ENCODE results near the gene FBXO27. TPM values are rescaled to one million over a fixed set of nuclear protein-coding genes. Genes with fewer than 3 reads are reported as not detected.

FBXO27 gene
- total and polyA plus RNA-seq, 2 experiments from 2014 or later = 6.2 to 13.7 TPM

DNA sequence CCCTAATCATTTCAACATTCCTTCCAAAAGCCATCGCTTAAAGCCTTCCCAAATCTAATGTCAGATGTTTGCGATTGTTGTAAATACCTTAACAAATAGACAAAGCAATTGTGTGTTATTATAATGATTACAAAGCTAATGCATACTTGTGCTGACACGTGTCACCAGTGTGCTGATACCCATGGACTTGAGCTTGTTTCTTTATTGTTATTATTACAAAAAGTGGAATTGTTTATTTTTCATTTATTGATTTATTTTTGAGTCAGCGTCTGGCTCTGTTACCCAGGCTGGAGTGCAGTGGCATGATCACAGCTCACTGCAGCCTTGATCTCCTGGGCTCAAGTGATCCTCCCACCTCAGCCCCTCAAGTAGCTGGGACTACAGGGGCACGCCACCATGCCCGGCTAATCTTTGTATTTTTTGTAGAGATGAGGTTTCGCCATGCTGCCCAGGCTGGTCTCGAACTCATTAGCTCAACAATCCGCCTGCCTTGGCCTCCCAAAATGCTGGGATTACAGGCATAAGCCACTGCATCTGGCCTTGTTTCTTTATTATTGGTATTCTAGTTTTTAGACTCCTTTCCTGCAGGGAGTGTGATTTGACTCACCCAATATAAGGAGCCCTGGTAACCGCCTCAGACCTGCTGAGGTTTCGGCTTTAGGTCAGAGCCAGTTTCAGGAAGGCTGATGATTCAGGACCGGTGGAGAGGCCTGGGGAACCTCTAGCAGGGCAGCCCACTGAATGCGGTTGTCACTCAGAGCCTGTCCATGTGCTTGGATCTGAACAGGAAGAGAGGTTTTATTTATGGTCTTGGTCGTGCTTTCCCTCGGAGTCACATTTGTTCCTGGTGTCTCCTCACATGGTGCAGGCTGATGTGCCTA, 54.7 kb downstream of the FBXO27 start:
- peaks cover 11% of the 10 kb centered on the region for H3K4me1 Mint-ChIP-seq

DNA sequence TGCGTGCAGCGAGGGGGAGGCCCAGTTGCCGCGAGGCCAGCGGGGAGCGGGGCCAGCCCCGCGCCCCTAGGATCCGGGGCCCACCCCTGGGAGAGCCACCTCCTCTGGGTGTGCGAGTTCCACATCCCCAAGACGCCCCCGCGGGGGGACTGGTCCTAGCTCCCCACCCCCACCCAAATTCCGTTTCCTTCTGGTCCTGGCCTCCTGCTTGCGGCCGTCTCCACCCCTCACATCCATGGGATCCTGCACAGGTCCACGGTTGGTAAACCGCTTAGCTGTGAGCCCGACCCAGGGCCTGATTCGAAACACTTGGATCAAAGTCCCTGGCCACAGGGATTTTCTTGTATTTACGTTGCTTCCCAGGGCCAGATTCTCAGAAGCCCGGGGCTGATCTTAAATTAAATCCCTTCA, 56.5 kb downstream of the FBXO27 start:
- Mint-ChIP-seq H3K27ac (peak overlapping the region; percentile 89; the same call in 1 of the 2 replicates), H3K9me3 (peaks cover 18% of the 10 kb centered on the region), H3K4me1 (peaks cover 11% of the 10 kb centered on the region), H3K4me3 (peak overlapping the region; percentile 92), H3K36me3 (ENCODE audit: low read depth) (peaks cover 16% of the 10 kb centered on the region), H3K27me3 (ENCODE audit: insufficient read depth, low read depth, poor library complexity) (peaks cover 13% of the 10 kb centered on the region)
- peak overlapping the region; percentile 77 for H3K4me2 ChIP-seq
- H3K4me1 ChIP-seq (ENCODE audit: insufficient read depth) = peaks cover 9% of the 10 kb centered on the region
- DNase-seq (ENCODE audit: low spot score) = peak; percentile 59
- H3K4me3 ChIP-seq = peak overlapping the region; percentile 54
- no peaks in the 10 kb centered on the region for H3K36me3 ChIP-seq (ENCODE audit: insufficient read depth)
- no peak for TF ChIP-seq CREB1 (CRISPR knock-in tag; IDR thresholded peaks at IDR 0.05; ENCODE audit: low read depth)
- TF ChIP-seq NANOG (IDR thresholded peaks at IDR 0.05; ENCODE audit: borderline replicate concordance) = no peak
- TF ChIP-seq, protein P1, sequence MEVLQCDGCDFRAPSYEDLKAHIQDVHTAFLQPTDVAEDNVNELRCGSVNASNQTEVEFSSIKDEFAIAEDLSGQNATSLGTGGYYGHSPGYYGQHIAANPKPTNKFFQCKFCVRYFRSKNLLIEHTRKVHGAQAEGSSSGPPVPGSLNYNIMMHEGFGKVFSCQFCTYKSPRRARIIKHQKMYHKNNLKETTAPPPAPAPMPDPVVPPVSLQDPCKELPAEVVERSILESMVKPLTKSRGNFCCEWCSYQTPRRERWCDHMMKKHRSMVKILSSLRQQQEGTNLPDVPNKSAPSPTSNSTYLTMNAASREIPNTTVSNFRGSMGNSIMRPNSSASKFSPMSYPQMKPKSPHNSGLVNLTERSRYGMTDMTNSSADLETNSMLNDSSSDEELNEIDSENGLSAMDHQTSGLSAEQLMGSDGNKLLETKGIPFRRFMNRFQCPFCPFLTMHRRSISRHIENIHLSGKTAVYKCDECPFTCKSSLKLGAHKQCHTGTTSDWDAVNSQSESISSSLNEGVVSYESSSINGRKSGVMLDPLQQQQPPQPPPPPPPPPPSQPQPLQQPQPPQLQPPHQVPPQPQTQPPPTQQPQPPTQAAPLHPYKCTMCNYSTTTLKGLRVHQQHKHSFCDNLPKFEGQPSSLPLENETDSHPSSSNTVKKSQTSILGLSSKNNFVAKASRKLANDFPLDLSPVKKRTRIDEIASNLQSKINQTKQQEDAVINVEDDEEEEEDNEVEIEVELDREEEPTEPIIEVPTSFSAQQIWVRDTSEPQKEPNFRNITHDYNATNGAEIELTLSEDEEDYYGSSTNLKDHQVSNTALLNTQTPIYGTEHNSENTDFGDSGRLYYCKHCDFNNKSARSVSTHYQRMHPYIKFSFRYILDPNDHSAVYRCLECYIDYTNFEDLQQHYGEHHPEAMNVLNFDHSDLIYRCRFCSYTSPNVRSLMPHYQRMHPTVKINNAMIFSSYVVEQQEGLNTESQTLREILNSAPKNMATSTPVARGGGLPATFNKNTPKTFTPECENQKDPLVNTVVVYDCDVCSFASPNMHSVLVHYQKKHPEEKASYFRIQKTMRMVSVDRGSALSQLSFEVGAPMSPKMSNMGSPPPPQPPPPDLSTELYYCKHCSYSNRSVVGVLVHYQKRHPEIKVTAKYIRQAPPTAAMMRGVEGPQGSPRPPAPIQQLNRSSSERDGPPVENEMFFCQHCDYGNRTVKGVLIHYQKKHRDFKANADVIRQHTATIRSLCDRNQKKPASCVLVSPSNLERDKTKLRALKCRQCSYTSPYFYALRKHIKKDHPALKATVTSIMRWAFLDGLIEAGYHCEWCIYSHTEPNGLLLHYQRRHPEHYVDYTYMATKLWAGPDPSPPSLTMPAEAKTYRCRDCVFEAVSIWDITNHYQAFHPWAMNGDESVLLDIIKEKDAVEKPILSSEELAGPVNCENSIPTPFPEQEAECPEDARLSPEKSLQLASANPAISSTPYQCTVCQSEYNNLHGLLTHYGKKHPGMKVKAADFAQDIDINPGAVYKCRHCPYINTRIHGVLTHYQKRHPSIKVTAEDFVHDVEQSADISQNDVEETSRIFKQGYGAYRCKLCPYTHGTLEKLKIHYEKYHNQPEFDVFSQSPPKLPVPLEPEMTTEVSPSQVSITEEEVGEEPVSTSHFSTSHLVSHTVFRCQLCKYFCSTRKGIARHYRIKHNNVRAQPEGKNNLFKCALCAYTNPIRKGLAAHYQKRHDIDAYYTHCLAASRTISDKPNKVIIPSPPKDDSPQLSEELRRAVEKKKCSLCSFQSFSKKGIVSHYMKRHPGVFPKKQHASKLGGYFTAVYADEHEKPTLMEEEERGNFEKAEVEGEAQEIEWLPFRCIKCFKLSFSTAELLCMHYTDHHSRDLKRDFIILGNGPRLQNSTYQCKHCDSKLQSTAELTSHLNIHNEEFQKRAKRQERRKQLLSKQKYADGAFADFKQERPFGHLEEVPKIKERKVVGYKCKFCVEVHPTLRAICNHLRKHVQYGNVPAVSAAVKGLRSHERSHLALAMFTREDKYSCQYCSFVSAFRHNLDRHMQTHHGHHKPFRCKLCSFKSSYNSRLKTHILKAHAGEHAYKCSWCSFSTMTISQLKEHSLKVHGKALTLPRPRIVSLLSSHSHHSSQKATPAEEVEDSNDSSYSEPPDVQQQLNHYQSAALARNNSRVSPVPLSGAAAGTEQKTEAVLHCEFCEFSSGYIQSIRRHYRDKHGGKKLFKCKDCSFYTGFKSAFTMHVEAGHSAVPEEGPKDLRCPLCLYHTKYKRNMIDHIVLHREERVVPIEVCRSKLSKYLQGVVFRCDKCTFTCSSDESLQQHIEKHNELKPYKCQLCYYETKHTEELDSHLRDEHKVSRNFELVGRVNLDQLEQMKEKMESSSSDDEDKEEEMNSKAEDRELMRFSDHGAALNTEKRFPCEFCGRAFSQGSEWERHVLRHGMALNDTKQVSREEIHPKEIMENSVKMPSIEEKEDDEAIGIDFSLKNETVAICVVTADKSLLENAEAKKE (CRISPR knock-in tag; IDR thresholded peaks at IDR 0.05) = no peak
- TF ChIP-seq EZH2 (IDR thresholded peaks at IDR 0.05; ENCODE audit: low read depth, unreplicated experiment) = peak; percentile 5
- TF ChIP-seq STAT1 (IDR thresholded peaks at IDR 0.05; ENCODE audit: unreplicated experiment) = no peak
- H3F3A ChIP-seq (replicated peaks; ENCODE audit: low read depth) = 0 out of 2 replicates have a peak, but pooled peaks cover 5% of the 10 kb centered on the region
- H4K20me1 ChIP-seq (replicated peaks; ENCODE audit: insufficient read depth) = no peaks in the 10 kb centered on the region
- H3K27me3 ChIP-seq (ENCODE audit: insufficient read depth) = no peaks in the 10 kb centered on the region
- peak overlapping the region; percentile 87 for H2AFZ ChIP-seq
- H3K9me2 ChIP-seq (ENCODE audit: insufficient read depth) = no peaks in the 10 kb centered on the region; the same call in 1 of the 2 replicates
- peak overlapping the region; percentile 81; the same call in 1 of the 2 replicates for H3K27ac ChIP-seq (ENCODE audit: low read depth)
- ATAC-seq = peak; percentile 59
- peaks cover 17% of the 10 kb centered on the region for H3K79me2 ChIP-seq (replicated peaks; ENCODE audit: insufficient read depth)

More for the DNA sequence above, 54.7 kb downstream of the FBXO27 start:
- H3K4me3 ChIP-seq = no peak overlapping the region
- ATAC-seq (no peak), DNase-seq (ENCODE audit: low spot score) (no peak)
- no peaks in the 10 kb centered on the region for H4K20me1 ChIP-seq (replicated peaks; ENCODE audit: insufficient read depth)
- H3F3A ChIP-seq (replicated peaks; ENCODE audit: low read depth) = 0 out of 2 replicates have a peak, but pooled peaks cover 5% of the 10 kb centered on the region
- no peaks in the 10 kb centered on the region; the same call in 1 of the 2 replicates for H3K9me2 ChIP-seq (ENCODE audit: insufficient read depth)
- peaks cover 9% of the 10 kb centered on the region for H3K4me1 ChIP-seq (ENCODE audit: insufficient read depth)
- no peak overlapping the region for H3K27ac Mint-ChIP-seq
- H3K4me2 ChIP-seq = no peak overlapping the region
- no peaks in the 10 kb centered on the region for H3K36me3 ChIP-seq (ENCODE audit: insufficient read depth)
- H3K27me3 ChIP-seq (ENCODE audit: insufficient read depth) = no peaks in the 10 kb centered on the region
- TF ChIP-seq JUNB (IDR thresholded peaks at IDR 0.05; ENCODE audit: unreplicated experiment) (no peak), STAT1 (IDR thresholded peaks at IDR 0.05; ENCODE audit: unreplicated experiment) (no peak)
- H3K27ac ChIP-seq (ENCODE audit: low read depth) = no peak overlapping the region
- no peak overlapping the region for H2AFZ ChIP-seq
- H3K9me3 Mint-ChIP-seq = peaks cover 30% of the 10 kb centered on the region
- no peak overlapping the region for H3K4me3 Mint-ChIP-seq
- H3K27me3 Mint-ChIP-seq (ENCODE audit: insufficient read depth, low read depth, poor library complexity) = peaks cover 13% of the 10 kb centered on the region
- peaks cover 7% of the 10 kb centered on the region for H3K79me2 ChIP-seq (replicated peaks; ENCODE audit: insufficient read depth)
- H3K36me3 Mint-ChIP-seq (ENCODE audit: low read depth) = peaks cover 17% of the 10 kb centered on the region

Measured in GM23338 (cell line).